Brain microvascular endothelial cell (primary cell): ENCODE measurements around the gene KCNK5.

Experiments used
- DNase-seq: peaks from one replicate; pipeline ENCODE4 v3.0.0-alpha.2; 2020
- H3K27ac ChIP-seq: fragments of 250-450 bp; sonication (Bioruptor Pico); 2 replicates; pipeline ENCODE4 v1.5.1; 2020; ENCODE audit warnings: mild to moderate bottlenecking, moderate library complexity
- H3K27me3 ChIP-seq: fragments of 250-450 bp; sonication (Bioruptor Pico); replicated peaks from 2 replicates; pipeline ENCODE4 v1.5.1; 2020; ENCODE audit warnings: mild to moderate bottlenecking
- H3K36me3 ChIP-seq: fragments of 250-450 bp; sonication (Bioruptor Pico); replicated peaks from 2 replicates; pipeline ENCODE4 v1.5.1; 2020; ENCODE audit warnings: mild to moderate bottlenecking
- H3K4me3 ChIP-seq: 2 replicates; pipeline ENCODE4 v1.5.1; 2011; ENCODE audit warnings: low read depth, mild to moderate bottlenecking, control low read depth, low read length, moderate library complexity
- CTCF ChIP-seq: IDR thresholded peaks from 2 replicates; pipeline ENCODE4 v1.5.1; 2011; ENCODE audit warnings: low read depth, mild to moderate bottlenecking, moderate library complexity, low read length, control low read depth, inconsistent platforms; ENCODE audit errors: missing control alignments
- in situ Hi-C: cut with HindIII; loops from 2 replicates; pipeline ENCODE4 v1.10.0; 2017; ENCODE audit warnings: low sequenced_read_pairs, low pct_ligation_motif_present

The KCNK5 gene

GRCh38 chr6:39143238-39143930, 85.9 kb downstream of the KCNK5 start:
- TF ChIP-seq CTCF = no peak
- Histone ChIP-seq H3K36me3 (no peaks in the 10 kb centered on the region), H3K27ac (no peak overlapping the region), H3K4me3 (no peak overlapping the region), H3K27me3 (no peaks in the 10 kb centered on the region)
- in situ Hi-C loops = no loop called here
- no peak for DNase-seq

GRCh38 chr6:39140556-39141167, 88.6 kb downstream of the KCNK5 start:
- no peak overlapping the region for H3K4me3 ChIP-seq
- H3K36me3 ChIP-seq = no peaks in the 10 kb centered on the region
- no peak for DNase-seq
- TF ChIP-seq CTCF = no peak
- in situ Hi-C loops = no loop called here
- H3K27ac ChIP-seq = no peak overlapping the region
- no peaks in the 10 kb centered on the region for H3K27me3 ChIP-seq
